GM21723 (cell line): Measurements from ENCODE around the gene STAT6.
A peak's percentile ranks its signal among the peaks of the same experiment; 100 is the strongest.
"Not testable (repeated sequence)": the region's sequence is repeated elsewhere in the genome, so short reads cannot be mapped to it uniquely, and the experiment has no call there.

Experiments
- ATAC-seq: cut with Tn5 transposase; IDR thresholded peaks from one replicate; pipeline ENCODE4 v1.9.1; 2021; ENCODE audit warnings: mild to moderate bottlenecking, moderate library complexity; ENCODE audit not compliant: unreplicated experiment

Gene STAT6

GRCh38 chr12:57127726-57128518, 16.8 kb upstream of the STAT6 start, which contains the start of gene LRP1:
Gene LRP1, plus strand, starts transcription at chr12:57128483. Its CDS starts 482 bp downstream, at chr12:57128965.
- peak; percentile 44 for ATAC-seq

GRCh38 chr12:57127101-57127725, 16.1 kb upstream of the STAT6 start:
- ATAC-seq = peak; percentile 60

DNA sequence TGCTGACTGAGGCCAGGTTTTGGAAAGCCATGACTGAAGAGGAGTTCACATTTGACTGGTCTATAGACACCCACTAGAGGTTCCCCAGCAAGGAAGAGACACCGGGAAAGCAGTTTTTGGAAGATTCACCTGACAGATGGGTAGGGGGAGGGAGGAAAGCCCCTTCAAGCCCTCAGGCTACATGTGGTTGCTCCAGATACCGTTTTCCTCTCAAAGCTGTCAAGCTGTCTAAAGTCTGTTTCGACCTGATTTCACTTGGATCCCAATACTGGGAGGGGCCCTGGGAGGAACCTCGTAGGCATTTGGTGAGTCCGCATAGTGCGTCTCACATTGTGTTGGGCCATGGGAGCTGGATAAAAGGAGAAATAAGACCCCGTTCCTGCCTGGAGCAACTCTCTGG, 15.4 kb upstream of the STAT6 start:
- ATAC-seq = no peak

- no peak for ATAC-seq
Measured at GRCh38 chr12:57126061-57126460, 14.9 kb upstream of the STAT6 start.

DNA sequence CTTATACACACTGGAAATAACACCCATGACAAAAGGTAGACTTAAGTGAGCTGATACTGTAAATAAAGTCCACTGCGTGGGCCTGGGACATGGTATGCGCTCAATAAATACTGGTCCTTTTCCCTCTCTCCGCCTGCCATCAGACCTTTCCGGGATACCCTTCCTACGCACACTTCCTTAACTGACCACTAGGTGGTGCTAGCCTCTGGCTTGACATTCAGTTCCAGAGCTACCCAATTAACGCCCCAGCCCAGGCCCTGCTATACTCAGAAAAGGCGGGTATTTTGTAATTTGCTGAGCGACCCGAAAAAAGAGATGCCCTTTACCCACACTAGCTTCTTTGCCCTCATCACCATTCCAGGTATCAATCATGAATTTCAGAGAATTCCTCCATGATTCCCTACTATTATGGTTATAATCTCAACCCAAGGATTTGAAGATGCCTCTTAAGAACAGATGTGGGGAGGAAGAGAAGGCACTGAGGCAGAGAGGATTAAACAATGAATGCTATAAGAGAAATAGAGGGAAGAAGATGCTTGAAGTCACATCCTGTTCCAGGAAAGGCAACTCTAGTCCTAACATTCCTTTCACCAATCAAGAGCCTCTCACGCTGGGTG, 13.2 kb upstream of the STAT6 start:
- ATAC-seq = no peak

GRCh38 chr12:57123813-57124212, 12.7 kb upstream of the STAT6 start:
- ATAC-seq = no peak

DNA sequence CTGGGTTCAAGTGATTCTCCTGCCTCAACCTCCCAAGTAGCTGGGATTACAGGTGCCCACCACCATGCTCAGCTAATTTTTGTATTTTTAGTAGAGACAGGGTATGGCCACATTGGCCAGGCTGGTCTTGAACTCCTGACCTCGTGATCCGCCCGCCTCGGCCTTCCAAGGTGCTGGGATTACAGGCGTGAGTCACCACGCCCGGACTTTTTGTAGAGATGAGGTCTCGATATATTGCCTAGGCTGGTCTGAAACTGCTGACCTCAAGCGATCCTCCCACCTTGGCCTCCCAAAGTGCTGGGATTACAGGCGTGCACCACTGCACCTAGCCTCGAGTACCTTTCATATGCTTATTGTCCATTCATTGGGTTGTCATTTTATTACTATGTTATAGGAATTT, 9.6 kb upstream of the STAT6 start:
- ATAC-seq = not testable (repeated sequence)

DNA sequence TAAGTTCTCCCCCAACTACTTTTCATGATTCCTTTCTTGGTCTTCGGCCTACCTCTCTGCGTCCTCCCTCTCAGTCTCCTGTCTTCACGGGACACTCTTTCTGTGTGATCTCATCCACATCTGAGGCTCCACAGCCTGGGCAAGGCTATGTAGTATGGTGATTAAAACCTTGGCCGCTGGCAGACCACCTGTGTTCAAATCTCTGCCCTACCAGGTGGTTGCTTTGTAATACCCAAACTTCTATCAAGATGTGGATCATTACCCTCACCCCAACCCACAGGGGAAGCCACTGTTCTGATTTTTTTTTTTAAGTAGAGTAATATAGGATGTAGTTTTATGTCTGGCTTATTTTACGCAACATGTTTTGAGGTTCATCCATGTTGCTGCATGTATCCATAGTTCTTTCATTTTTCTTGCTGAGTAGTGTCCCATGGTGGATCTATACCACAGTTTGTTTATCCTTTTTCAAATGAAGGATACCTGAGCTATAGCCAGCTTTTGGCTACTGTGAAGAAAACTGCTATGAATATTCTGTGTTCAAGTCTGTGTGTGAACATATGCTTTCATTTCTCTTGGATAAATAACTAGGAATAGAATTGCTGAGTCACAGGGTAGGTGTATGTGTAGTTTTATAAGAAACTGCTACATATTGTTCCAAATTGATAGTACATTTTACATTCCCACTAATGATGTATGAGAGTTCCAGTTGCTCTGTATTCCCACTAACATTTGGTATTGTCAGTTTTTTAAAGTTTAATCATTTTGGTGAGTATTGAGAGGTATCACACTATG, 8.3 kb upstream of the STAT6 start:
- no peak for ATAC-seq

- ATAC-seq = no peak
Measured at GRCh38 chr12:57118711-57119271, 7.6 kb upstream of the STAT6 start.

DNA sequence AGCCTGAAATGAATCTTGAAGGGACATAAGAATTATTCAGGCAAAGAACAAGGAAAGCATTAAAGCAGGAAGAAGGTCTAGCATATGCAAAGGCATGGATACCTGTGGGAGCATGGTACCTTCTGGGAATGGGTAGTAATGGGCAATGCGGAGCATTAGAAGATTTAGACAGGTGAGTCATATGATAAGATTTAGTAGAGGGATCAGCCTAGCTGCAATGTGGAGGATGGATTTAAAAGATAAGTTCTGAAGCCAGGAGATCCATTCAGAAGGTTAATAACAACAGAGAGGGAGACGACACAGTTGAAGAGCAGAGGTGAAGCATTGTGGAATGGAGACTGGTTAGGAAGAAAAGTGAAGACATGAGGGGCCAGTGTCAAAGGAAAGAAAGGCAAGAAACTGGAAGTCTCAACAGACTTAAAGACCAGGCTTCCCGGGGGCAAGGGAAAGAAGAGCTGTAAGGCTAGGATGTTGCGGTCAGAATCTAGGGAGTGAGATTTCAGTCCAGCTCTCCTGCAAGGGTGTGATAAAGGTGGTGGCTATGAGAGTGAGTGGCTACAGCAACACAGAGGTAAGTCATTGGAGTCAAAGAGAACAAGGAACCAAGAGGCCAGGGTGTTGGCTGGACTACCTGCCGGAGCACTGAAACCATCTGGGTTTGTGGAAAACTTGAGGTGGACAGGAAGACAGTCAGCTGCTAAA, 5.6 kb upstream of the STAT6 start:
- no peak for ATAC-seq

DNA sequence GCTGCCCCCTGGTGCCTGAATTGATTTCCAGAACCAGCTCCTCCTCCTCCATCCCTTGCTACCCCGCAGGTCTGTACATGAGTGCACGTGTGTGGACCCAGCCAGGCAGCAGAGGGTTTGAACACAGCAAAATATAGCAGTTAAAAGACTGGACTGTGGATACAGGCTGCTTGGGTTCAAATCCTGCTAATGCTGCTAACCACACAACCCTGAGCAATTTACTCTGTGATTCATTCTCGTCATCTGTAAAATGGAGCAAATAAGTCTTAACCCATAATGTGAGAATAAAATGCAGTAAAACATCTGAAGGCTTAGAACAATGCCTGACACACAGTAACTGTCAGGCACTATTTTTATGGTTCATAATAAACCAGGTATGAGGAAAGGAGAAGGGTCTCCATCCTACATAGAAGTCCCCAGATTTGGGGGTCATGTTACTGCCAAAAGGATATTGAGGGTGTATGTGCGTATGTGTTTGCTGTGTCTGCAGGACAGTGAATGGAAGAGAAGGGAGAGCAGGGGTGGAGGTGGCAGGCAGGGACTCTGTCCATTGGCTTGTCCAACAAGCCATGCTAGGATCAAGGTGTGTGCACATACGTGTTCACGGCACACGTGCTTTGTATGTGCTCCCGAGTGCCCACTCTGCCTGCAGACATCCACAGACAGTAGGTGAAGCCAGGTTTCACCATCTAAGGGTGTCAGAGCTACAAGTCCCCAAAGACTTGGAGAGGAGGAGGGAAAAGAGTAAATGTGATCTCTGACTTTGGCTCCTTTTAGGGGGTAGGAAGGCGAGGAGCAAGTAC, 1.5 kb upstream of the STAT6 start:
- peak; percentile 63 for ATAC-seq

DNA sequence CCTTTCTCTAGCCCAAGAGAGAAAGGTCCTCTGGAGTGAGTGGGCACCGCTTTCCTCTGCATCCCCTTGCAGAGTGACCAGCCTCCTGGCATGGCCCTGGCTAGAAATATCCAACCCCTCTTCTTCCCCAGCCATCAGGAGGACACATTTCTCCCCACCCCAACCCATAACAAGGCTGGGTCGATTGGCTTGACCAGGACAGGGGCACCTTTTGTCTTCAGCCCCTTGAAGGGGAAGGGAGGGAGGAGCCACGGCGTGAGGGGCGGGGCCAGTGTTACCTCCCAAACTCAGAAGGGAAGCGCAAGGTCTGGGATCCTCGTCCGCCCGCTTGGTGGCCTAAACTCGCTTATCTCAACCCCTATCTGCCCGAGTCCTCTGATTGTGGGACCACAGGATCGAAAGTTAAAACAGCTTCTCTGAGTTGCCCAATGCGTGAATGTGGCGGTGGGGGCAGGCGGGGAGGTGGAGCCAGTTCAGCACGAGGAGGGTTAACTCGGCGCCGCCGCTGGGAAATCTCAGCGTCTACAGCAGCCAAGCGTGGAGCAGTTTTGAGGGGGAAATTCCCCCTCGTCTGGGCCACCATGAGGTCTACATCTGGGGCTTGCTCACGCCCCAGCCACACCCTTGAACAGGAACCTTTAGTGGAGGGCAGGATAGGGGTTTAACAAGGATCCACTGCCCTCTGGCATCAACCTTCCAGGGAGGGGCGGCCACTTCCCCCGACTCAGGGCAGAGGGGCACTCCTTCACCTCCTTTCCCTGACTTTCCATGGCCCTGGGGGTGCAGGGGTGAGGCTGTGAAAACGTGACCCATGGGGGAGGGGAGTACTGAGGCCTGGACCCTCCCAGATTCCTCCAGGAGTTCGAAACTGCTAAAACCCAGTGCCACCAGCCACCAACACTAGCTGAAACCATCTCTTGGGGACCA, 795 bp downstream of the STAT6 start:
- peak; percentile 43 for ATAC-seq

- no peak for ATAC-seq
Measured at GRCh38 chr12:57109207-57110103, 1.7 kb downstream of the STAT6 start.

DNA sequence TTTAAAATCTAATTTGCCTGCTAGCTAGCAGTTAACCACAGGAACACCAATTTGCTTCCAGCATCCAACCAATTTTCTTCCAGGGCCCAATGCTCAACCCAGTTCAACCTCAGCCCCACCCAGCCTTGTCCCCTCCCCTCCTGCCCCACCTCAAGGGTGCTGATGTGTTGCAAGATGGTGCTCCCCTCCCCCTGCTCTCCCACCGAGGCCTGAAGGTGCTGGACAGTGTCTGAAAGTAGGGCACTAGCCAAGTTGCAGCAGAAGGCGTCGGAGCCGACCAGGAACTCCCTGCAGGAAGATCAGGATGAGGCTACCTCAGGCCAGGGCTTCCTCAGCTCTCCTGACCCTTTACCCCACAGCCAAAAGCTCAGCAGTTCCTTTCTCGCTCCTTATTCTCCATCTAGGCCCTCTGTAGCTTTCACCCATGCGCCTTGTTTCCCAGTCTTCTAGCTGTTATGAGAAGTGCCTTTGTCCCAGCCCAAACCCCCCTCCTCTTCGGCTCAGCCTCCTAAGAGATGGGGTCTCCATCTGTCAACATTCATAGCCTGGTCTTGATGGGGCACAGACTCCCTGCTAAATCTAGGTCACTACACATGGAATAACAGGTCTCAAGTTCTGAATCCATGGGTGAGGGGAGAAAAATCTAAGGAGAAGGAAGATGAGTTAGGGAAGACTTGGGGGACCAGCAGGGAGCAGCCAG, 3.6 kb downstream of the STAT6 start:
- no peak for ATAC-seq

DNA sequence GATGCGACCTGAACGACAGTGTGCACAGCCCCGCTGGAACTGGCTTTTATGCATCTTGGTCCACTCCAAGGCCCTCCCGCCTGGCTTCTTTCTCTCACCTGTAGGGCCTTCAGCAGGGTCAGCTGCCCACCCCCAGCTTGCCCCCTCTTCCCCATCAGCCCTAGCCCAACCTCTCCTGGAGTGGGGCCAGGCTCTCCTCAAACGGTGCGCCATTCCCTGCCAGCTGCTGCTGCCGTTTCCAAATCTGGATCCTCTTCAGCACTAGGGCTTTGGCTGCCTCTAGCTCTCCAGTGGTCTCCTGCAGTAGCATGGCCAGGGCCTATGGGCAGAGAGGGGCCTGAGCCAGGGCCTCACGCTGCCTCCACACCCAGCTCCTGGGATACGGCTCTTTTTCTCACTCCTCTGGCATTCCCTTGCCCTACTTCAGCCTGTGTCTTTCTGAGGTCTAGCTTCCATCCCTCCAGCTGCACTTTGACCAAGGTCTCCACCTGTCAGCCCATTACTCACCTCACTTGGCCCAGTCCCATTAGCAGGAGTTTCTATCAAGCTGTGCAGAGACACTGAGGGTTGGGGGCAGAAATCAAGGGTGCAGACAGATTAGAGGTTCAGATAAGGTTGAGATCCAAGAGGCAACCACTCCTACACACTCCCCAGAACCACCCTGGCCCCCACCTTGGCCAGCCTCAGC, 5.0 kb downstream of the STAT6 start:
- no peak for ATAC-seq
